ENCODE measurements around the gene DEPDC1B.

DNA sequence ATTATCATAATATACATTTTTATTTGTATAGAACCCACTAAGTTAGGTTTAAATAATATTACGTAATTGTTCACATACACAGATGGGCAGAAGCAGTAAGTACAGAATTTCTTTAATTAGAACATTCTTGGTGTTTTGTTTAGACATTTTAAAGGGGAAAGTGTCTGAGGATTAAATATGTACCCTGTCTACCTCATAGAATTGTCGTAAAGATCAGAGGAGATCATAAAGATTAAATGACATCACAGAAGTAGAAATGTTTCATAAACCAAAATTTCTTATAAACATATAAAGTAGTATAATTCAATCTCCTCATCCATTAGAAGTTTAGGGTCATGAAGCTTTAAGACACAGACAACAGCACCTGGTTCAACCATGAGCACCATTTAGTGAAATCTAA, 20.1 kb downstream of the DEPDC1B start:
- TF ChIP-seq POLR2A (IDR thresholded peaks at IDR 0.05) (no peak), CTCF (IDR thresholded peaks at IDR 0.05) (no peak)

All from uterus (tissue), 2 donors.